ENCODE results near the gene AKAP8L.
A peak's percentile ranks its signal among the peaks of the same experiment; 100 is the strongest.

AKAP8L gene

DNA sequence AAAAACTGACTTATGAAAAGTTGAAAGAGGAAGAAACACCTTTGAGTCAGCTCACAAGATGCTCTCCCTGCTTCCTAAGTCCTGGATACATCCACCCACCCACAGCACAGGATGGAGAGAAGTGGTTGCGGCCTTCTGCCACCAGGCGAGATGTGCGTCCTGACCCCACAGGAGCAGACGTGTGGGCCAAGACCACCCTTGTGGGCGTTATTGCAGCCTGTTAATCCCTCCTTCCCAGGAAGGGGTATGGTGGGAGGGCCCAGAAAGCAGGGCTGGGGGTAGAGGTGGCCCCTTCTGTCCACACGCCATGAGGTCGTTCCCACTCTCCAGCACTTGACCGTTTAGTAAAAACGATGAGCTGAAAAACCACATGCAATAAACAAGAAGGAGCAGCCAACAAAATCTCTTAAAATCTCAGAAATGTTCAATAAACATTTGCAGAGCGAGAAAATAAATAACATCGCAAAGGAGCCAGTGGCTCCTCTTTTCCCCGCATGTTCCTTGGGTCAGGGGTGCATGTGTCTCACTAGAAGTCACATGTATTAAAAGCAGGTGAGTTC is 2.4 kb upstream of the AKAP8L start:
- peaks cover 46% of the 10 kb centered on the region for H3K36me3 ChIP-seq (ENCODE audit: insufficient read depth, low read length)
- H3K9me3 ChIP-seq (ENCODE audit: insufficient read depth, low read length, severe bottlenecking), result no peaks in the 10 kb centered on the region
- no peak overlapping the region for H2AFZ ChIP-seq (ENCODE audit: low read depth, low read length)
- no peak for ATAC-seq (ENCODE audit: insufficient read depth, low read depth)
- DNase-seq, result no peak
- no peak overlapping the region for H3K4me3 ChIP-seq (ENCODE audit: low read depth in 1 of 2, low read length in 2 of 2)
- peaks cover 22% of the 10 kb centered on the region for H4K20me1 ChIP-seq (ENCODE audit: insufficient read depth, low read length)
- TF ChIP-seq, protein P1, sequence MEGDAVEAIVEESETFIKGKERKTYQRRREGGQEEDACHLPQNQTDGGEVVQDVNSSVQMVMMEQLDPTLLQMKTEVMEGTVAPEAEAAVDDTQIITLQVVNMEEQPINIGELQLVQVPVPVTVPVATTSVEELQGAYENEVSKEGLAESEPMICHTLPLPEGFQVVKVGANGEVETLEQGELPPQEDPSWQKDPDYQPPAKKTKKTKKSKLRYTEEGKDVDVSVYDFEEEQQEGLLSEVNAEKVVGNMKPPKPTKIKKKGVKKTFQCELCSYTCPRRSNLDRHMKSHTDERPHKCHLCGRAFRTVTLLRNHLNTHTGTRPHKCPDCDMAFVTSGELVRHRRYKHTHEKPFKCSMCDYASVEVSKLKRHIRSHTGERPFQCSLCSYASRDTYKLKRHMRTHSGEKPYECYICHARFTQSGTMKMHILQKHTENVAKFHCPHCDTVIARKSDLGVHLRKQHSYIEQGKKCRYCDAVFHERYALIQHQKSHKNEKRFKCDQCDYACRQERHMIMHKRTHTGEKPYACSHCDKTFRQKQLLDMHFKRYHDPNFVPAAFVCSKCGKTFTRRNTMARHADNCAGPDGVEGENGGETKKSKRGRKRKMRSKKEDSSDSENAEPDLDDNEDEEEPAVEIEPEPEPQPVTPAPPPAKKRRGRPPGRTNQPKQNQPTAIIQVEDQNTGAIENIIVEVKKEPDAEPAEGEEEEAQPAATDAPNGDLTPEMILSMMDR (IDR thresholded peaks at IDR 0.05; ENCODE audit: borderline replicate concordance, extremely low read depth, low read length, poor library complexity, severe bottlenecking), result no peak
- TF ChIP-seq EZH2 (IDR thresholded peaks at IDR 0.05; ENCODE audit: borderline replicate concordance, low read depth, low read length, severe bottlenecking), result no peak
- H3K79me2 ChIP-seq (ENCODE audit: insufficient read depth, low read length), result peaks cover 29% of the 10 kb centered on the region
- no peaks in the 10 kb centered on the region for H3K27me3 ChIP-seq (ENCODE audit: insufficient read depth, low read length, poor library complexity)
- peaks cover 32% of the 10 kb centered on the region for H3K4me1 ChIP-seq (ENCODE audit: insufficient read depth, low read length)
- H3K27ac ChIP-seq (ENCODE audit: low read length), result no peak overlapping the region
- no peak overlapping the region for H3K4me2 ChIP-seq (ENCODE audit: insufficient read depth, low read length)
- no peak overlapping the region for H3K9ac ChIP-seq (ENCODE audit: low read depth, low read length)

DNA sequence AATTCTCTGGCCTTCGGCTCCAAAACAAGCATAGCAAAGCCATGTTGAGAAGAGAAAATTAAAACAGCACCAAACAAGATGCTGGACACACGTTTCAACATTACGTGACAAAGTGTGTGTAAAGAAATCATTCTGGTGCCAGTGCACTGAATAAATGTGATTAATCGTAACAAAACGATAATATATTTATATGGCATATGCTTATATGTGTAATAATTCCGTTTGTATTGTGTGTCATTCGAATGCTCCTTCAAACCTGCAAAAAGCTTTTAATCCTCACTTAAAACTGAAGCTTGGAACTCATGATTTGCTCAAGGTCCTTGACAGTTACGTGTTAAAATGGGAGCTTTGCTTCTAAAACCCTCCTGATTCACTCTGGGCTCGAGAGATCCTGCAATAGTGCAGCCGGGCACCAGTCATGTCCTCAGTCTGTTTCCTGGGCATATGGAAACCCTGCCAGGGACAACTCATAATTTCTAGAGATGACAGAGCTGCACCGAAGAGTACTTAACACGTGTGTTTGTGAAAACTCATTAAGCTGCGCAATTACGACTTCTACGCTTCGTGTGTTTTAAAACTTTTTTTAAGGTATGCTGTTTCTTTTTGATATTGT is 731 bp upstream of the AKAP8L start:
- Histone ChIP-seq H3K9me3 (ENCODE audit: insufficient read depth, low read length, severe bottlenecking) (no peaks in the 10 kb centered on the region), H3K4me1 (ENCODE audit: insufficient read depth, low read length) (peaks cover 39% of the 10 kb centered on the region), H3K4me3 (ENCODE audit: low read depth in 1 of 2, low read length in 2 of 2) (peak overlapping the region in 1 of 2 experiments; percentile 48; a peak in 2 of 4 replicates), H3K27ac (ENCODE audit: low read length) (peak overlapping the region; percentile 56), H4K20me1 (ENCODE audit: insufficient read depth, low read length) (peaks cover 27% of the 10 kb centered on the region), H3K79me2 (ENCODE audit: insufficient read depth, low read length) (peaks cover 42% of the 10 kb centered on the region), H3K27me3 (ENCODE audit: insufficient read depth, low read length, poor library complexity) (no peaks in the 10 kb centered on the region), H3K9ac (ENCODE audit: low read depth, low read length) (peak overlapping the region; percentile 41), H3K4me2 (ENCODE audit: insufficient read depth, low read length) (peak overlapping the region; percentile 65), H2AFZ (ENCODE audit: low read depth, low read length) (peak overlapping the region; percentile 68), H3K36me3 (ENCODE audit: insufficient read depth, low read length) (peaks cover 41% of the 10 kb centered on the region)
- ATAC-seq (ENCODE audit: insufficient read depth, low read depth) (no peak), DNase-seq (no peak)
- TF ChIP-seq EZH2 (IDR thresholded peaks at IDR 0.05; ENCODE audit: borderline replicate concordance, low read depth, low read length, severe bottlenecking), result no peak
- TF ChIP-seq, protein P1 (IDR thresholded peaks at IDR 0.05; ENCODE audit: borderline replicate concordance, extremely low read depth, low read length, poor library complexity, severe bottlenecking), result no peak

- peaks cover 39% of the 10 kb centered on the region for H3K4me1 ChIP-seq (ENCODE audit: insufficient read depth, low read length)
- no peak for DNase-seq
Measured at GRCh38 chr19:15418231-15418578, 583 bp downstream of the AKAP8L start.

More at GRCh38 chr19:15418231-15418578, 583 bp downstream of the AKAP8L start:
- peak overlapping the region; percentile 72 for H3K9ac ChIP-seq (ENCODE audit: low read depth, low read length)
- H3K79me2 ChIP-seq (ENCODE audit: insufficient read depth, low read length), result peaks cover 55% of the 10 kb centered on the region
- peak overlapping the region; percentile 81 for H2AFZ ChIP-seq (ENCODE audit: low read depth, low read length)
- ATAC-seq (ENCODE audit: insufficient read depth, low read depth), result no peak
- peak overlapping the region; percentile 92 for H3K4me2 ChIP-seq (ENCODE audit: insufficient read depth, low read length)
- H3K27me3 ChIP-seq (ENCODE audit: insufficient read depth, low read length, poor library complexity), result no peaks in the 10 kb centered on the region
- TF ChIP-seq, protein P1 (IDR thresholded peaks at IDR 0.05; ENCODE audit: borderline replicate concordance, extremely low read depth, low read length, poor library complexity, severe bottlenecking), result no peak
- no peak for TF ChIP-seq EZH2 (IDR thresholded peaks at IDR 0.05; ENCODE audit: borderline replicate concordance, low read depth, low read length, severe bottlenecking)
- peak overlapping the region; percentile 79 for H3K27ac ChIP-seq (ENCODE audit: low read length)
- no peaks in the 10 kb centered on the region for H3K9me3 ChIP-seq (ENCODE audit: insufficient read depth, low read length, severe bottlenecking)
- peaks cover 30% of the 10 kb centered on the region for H4K20me1 ChIP-seq (ENCODE audit: insufficient read depth, low read length)
- H3K36me3 ChIP-seq (ENCODE audit: insufficient read depth, low read length), result peaks cover 28% of the 10 kb centered on the region
- H3K4me3 ChIP-seq (ENCODE audit: low read depth in 1 of 2, low read length in 2 of 2), result peak overlapping the region; percentile 82 to 86
